Duodenal mucosa (tissue), 2 donors: ENCODE measurements around the gene ZP3.
"Not testable (repeated sequence)": the region's sequence is repeated elsewhere in the genome, so short reads cannot be mapped to it uniquely, and the experiment has no call there.

Experiments
- H3K27ac ChIP-seq: one replicate; pipeline ENCODE4 v1.7.0; 2013; ENCODE audit warnings: low read depth, low read length
- H3K27me3 ChIP-seq, 2 donors: one replicate each; pipeline ENCODE4 v1.7.0; 2013; ENCODE audit warnings: low read length in 2 of 2, control low read depth in 1 of 2; ENCODE audit not compliant: insufficient read depth in 2 of 2, control insufficient read depth in 1 of 2
- H3K36me3 ChIP-seq, 2 donors: one replicate each; pipeline ENCODE4 v1.7.0; 2013; ENCODE audit warnings: low read length in 2 of 2, control low read depth in 1 of 2; ENCODE audit not compliant: insufficient read depth in 2 of 2, control insufficient read depth in 1 of 2
- H3K4me1 ChIP-seq, 2 donors: one replicate each; pipeline ENCODE4 v1.7.0; 2013; ENCODE audit warnings: low read length in 2 of 2, control low read depth in 1 of 2; ENCODE audit not compliant: insufficient read depth in 2 of 2, control insufficient read depth in 1 of 2
- H3K4me3 ChIP-seq, 2 donors: one replicate each; pipeline ENCODE4 v1.7.0; 2013; ENCODE audit warnings: low read length in 2 of 2, low read depth in 1 of 2
- H3K9ac ChIP-seq, 2 donors: one replicate each; pipeline ENCODE4 v1.7.0; 2013; ENCODE audit warnings: low read length in 2 of 2, low read depth in 1 of 2
- H3K9me3 ChIP-seq, 2 donors: one replicate each; pipeline ENCODE4 v1.7.0; 2013; ENCODE audit warnings: low read length in 2 of 2, control low read depth in 1 of 2; ENCODE audit not compliant: control insufficient read depth in 1 of 2

ZP3 gene

GRCh38 chr7:76483081-76483480, 58.3 kb downstream of the ZP3 start:
- H3K36me3 ChIP-seq = peaks cover 0 to 11% of the 10 kb centered on the region in 2 donors

GRCh38 chr7:76484456-76484855, 59.7 kb downstream of the ZP3 start:
- peaks cover 0 to 11% of the 10 kb centered on the region in 2 donors for H3K36me3 ChIP-seq
- not testable (repeated sequence) for H3K9ac ChIP-seq, H3K27ac ChIP-seq, H3K4me1 ChIP-seq, H3K4me3 ChIP-seq, H3K27me3 ChIP-seq, H3K9me3 ChIP-seq

More at GRCh38 chr7:76483081-76483480, 58.3 kb downstream of the ZP3 start:
- H3K27me3 ChIP-seq, H3K4me1 ChIP-seq, H3K27ac ChIP-seq, H3K9ac ChIP-seq, H3K9me3 ChIP-seq, H3K4me3 ChIP-seq: not testable (repeated sequence)

- H3K36me3 ChIP-seq = peaks cover 0 to 11% of the 10 kb centered on the region in 2 donors
- not testable (repeated sequence) for H3K9me3 ChIP-seq, H3K4me3 ChIP-seq, H3K27me3 ChIP-seq, H3K9ac ChIP-seq, H3K4me1 ChIP-seq, H3K27ac ChIP-seq
These were observed 61.3 kb downstream of the ZP3 start for GRCh38 chr7:76485822-76486610.

GRCh38 chr7:76486618-76487017, 61.9 kb downstream of the ZP3 start:
- H3K27me3 ChIP-seq, H3K9me3 ChIP-seq, H3K9ac ChIP-seq: not testable (repeated sequence)

GRCh38 chr7:76487969-76488368, 63.2 kb downstream of the ZP3 start:
- not testable (repeated sequence) for H3K4me1 ChIP-seq, H3K9me3 ChIP-seq, H3K36me3 ChIP-seq, H3K27me3 ChIP-seq, H3K27ac ChIP-seq, H3K9ac ChIP-seq, H3K4me3 ChIP-seq

More at GRCh38 chr7:76486618-76487017, 61.9 kb downstream of the ZP3 start:
- peaks cover 0 to 11% of the 10 kb centered on the region in 2 donors for H3K36me3 ChIP-seq
- not testable (repeated sequence) for H3K27ac ChIP-seq, H3K4me1 ChIP-seq, H3K4me3 ChIP-seq
